ENCODE results near the gene LYZL6. TPM values are rescaled to one million over a fixed set of nuclear protein-coding genes. Genes with fewer than 3 reads are reported as not detected.

Gene LYZL6, protein sequence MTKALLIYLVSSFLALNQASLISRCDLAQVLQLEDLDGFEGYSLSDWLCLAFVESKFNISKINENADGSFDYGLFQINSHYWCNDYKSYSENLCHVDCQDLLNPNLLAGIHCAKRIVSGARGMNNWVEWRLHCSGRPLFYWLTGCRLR
- total RNA-seq, result not detected in 2 replicates

DNA sequence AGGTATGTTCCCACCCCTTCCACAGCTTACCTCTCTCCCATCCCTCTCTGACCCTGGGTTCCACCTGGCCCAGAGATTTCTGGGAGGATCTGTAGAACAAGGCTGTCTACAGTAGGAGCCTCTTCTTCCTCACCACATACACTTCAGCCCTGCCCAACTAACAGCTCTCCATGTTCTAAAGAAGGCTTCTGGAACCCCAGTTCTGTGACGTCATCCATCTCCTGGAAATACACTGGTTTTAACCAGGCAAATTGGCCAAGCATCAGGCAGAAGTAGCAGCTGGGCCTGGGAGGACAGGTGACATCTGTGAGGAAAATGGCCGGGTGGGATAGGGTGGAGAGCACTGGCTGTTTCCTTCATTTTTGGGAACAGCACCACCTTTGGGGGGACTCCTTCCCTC is at the start of gene LYZL6:
LYZL6 (minus strand) TSS at position 177 of the 400 bp plus-strand sequence. CDS start 4,357 bp downstream, outside the sequence.
- DNase-seq (ENCODE audit: low read depth), result no peak

DNA sequence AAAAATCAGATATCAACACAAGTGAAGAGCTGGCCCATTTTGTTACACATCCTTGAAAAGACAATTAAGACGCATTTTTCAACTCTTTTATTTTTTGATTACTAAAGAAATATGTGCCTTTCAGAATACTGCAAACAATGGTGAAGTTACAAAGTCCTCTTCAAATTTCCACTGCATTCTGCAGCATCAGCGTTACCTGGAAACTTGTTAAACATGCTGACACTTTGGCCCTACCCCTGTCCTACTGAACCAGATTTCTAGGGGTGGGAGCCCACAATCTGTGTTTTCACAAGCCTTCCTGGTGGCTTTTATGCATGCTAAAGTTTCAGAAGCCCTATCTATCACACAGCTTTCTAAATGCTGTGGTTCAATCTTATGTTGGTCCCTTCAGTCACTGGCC is 47.6 kb upstream of the LYZL6 start:
- DNase-seq (ENCODE audit: low read depth), result no peak

DNA sequence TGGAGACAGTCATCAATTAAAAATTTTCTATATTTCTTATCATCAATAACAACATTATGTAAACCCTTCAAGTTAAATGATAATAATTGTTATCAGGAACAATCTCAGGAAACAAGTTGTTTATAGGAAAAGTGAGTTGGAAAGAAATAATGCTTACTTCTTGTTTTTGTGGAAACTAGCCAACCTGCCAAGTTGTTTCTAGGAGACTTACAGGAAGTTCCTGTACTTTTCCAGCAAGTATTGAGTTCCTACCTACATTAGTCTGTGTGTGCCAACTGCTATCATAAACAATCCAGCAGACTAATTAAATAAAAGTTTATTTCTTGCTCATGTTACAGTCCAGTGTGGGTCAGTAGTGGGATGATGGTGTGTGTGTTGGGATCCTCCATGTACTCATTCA is 44.7 kb upstream of the LYZL6 start:
- DNase-seq (ENCODE audit: low read depth), result no peak

DNA sequence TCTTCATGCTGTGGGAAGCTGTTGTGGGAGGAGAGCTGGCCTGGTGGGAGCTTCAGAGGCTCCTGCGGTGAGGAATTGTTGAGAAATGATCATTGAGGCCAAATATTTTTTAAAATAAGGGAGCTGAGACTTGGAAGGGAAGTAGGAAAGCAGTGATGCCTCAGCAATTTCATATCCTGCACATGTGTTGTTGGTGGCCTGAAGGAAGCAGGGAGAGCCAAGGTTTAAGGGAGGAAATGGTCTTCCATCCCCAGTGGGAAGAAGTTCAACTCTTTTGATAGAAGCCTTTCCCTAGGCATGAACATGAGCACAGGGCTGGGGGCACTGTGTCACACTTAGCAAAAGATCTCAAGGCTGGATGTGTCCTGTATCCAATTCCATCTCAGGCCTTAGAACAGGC is 43.1 kb upstream of the LYZL6 start, which contains the start of gene CCL14:
CCL14 (minus strand) TSS at position 87 of the 400 bp plus-strand sequence; CDS start at position 7, 80 bp downstream.
- DNase-seq (ENCODE audit: low read depth), result no peak

DNA sequence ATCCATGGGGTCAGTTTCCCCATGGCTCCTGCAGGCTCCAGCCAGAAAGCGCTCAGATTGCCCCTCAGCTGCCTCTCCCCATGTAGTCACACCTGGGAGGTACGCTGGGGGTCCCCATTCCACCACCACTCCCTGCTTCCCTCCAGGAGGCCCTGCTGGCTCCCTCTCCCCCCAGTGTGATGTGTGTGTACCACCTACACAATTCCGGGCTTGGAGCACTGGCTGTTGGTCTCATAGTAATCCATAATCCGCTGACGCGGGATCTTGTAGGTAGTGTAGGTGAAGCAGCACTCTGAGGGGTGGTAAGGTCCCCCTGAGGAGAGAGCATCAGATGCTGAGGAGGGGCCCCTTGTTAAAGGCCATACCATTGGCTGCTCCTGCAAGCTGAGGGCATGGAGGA is 40.6 kb upstream of the LYZL6 start:
- DNase-seq (ENCODE audit: low read depth), result no peak

DNA sequence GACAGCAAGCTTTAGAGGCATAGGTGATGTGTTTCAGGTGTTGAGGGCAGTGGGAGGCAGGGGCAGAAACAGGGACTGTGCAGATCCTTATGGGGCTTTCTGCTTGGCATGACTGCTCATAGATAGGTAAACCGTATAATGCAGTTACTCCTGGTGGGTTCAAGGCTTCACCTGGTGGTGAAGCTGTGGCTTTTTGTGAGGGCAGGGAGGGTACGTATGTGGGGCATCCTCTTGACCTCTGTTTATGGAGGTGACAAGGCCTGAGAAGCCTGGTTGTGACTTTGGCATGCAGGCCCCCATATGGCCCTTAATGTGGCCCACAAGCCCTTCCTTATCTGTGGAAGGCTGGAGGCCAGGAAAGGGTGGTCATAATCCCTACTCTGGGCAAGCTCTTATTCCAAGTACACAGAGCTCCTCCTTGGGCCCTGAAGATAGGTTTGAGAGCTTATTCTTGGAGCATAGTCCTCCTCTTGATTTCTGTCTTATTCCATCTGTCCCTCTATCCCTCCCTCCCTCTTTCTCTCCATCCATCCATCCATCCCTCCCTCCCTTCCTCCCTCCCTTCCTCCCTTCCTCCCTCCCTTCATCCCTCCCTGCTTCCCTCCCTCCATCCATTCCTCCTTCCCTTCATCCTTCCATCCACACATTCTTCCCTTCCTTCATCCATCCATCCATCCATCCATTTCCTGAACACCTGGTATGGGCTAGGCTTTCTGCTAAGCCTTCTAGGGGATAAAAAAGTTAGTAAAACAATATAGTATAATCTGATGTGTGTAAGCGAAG is 39.1 kb upstream of the LYZL6 start:
- no peak for DNase-seq (ENCODE audit: low read depth)

DNA sequence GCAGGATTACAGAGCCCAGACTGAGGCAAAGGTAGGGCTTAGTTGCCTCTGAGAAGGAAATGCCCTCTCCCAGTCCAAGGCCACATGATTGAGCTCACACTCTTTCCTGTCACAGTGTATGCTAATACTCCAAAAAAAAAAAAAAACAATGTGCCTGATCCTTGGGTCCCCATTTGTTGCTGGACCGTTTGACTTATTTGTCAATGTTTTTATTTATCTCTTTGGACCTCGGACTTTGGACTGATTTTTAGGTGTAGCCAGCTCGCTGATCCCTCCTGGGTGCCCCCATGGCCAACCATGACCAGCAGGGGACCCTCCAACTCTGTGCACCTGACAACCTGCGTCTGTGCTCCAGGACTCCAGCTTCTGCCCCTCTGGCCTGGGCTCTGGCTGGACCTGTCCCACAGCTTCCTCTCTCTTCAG is 38.4 kb upstream of the LYZL6 start:
- no peak for DNase-seq (ENCODE audit: low read depth)

DNA sequence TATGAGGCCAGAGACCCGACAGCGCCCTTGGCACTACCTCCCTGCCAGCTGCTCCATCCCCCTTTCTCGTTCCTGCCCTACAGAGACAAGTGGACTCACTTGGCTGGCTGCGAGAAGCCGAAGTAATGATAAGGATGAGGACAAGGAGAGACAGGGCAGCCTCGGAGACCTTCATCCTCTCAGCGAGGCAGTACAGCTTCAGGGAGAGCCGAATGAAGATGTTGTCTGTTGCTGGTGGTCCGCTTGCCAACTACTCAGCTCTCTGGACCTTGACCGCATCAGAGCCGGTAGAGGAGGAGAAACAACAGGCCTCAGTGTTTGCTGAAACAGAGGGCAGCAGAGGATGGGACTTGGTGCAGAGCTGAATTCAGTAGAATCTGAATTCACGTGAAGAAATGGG is 37.7 kb upstream of the LYZL6 start, which contains the start of gene CCL16:
CCL16 (minus strand) TSS at position 252 of the 400 bp plus-strand sequence; CDS start at position 175, 77 bp downstream.
- no peak for DNase-seq (ENCODE audit: low read depth)

DNA sequence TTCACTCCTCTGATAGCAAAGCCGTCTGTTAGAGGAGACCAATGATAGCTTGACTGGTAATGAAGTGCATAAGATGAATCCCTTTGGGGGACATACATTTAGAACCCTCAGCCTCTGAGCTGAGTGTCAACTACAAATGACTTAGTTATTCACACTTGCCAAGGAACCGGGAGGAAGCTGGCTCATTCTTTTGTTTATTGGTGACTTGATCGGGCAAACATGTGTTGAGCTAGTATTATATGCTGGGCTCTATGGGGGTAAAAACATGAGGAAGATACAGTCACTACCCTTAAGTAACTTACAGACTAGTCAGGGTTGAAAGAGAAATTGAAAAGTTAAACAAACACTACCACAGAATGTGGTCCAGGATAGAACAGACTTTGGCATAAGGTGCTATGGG is 34.8 kb upstream of the LYZL6 start:
- no peak for DNase-seq (ENCODE audit: low read depth)

DNA sequence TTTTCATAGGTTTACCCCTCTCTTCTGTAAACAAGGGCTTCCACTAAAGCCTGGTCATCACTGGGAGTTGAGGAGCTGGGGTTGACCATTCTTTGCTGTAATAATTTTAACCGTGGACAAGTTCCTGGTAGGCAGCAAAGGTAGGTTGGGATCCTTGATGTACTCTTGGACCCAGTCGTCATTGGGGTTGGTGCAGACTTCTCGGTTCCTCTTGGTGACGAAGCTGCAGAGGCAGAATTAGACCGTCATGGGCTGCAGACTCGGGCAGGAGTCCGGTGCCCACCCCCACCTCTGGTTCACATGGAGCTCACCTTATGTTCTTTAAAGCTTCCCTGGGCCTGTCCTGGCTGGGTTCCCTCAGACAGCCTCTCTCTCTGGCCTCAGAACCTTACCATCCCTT is 34.0 kb upstream of the LYZL6 start:
- no peak for DNase-seq (ENCODE audit: low read depth)

DNA sequence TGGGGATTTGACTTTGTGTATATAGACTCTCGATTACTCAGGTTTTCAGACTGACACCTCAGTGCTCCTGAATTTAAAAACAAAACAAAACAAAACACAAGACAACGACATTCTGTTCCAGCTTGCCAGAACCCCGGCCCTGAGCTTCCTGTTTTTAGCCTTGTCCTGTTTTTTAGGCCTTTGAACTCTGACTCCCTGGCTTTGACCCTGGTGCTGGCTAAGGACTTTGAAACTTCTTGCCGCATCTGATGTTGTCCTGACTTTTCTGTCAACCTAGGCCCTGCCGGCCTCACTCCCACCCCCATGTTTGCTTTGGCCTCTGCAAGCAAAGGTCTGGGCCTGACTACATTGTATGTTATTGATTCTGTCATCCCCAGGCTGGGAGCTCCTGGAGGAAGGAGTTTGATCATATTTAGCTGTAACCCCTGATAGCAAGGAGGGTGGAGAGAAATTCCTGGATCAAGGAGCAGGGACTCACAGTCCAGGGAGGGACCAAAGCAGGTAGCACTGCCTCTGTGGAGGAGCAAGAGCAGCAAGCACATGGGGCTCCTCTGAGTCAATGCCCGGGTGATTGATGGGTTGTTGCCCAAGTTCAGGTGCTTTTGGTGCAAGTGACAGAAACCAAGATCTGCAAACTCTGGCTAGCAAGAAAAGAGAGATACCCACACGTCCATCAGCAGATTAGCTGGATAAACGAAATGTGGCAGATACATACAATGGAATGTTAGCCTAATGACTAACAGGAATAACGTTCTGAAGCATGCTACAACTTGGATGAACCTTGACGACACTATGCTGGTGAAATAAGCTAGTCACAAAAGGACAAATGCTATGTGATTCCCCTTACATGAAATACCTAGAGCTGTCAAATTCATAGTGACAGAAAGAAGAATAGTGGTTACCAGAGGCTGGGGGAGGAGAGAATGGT is 30.1 kb upstream of the LYZL6 start:
- no peak for DNase-seq (ENCODE audit: low read depth)

DNA sequence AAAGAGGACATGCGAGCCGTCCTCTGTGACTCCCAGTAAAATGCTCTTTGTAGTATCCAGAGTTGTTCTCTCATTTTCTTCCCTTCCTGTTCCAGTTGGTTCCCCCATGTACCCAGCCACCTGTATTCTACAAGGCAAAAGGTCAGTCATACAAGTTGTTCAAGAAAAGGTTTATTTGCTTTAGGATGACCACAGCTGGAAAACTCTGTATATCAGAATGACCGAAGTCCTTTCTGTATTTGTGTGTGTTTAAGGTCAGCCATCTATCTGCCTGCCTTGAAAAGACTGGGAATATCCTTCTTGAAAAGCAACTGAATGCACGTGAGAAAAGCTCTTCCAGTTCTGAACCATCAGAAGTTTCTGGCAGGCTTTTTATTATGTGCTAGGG is 29.4 kb upstream of the LYZL6 start:
- DNase-seq (ENCODE audit: low read depth), result no peak

DNA sequence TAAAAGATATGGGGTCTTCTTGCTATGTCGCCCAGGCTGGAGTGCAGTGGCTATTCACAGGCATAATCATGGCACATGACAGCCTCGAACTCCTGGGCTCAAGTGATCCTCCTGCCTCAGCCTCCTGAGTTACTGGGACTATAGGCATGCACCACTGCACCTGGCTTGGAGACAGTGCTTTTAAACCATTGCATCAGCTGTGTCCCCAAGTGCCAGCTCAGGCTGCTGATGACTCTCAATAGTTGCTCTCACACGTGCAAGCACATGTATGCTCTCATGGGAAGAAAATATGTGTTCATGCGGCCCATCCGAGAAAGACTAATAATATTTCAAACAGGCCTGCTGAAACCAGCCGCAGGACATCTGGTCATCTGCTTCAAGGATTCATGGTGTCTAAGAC is 29.0 kb upstream of the LYZL6 start:
- no peak for DNase-seq (ENCODE audit: low read depth)

DNA sequence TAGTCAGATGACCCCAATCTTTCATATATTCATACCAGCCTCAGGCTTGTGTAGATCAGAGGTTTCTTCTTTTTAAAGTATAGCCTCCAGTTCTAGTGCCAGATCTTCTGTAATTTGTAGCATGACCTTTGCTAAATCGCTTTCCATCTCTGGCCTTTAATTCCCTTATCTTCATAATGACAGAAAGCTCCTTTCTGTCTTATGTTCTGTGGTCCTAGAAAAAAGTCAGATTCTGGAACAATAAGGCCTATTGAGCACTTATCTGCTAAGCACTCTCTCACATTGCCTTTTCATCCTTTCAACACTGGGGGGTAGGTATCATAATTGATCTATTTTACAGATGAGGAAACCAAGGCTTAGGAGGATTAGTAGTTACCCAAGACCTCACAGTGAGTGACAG is 28.6 kb upstream of the LYZL6 start:
- no peak for DNase-seq (ENCODE audit: low read depth)

DNA sequence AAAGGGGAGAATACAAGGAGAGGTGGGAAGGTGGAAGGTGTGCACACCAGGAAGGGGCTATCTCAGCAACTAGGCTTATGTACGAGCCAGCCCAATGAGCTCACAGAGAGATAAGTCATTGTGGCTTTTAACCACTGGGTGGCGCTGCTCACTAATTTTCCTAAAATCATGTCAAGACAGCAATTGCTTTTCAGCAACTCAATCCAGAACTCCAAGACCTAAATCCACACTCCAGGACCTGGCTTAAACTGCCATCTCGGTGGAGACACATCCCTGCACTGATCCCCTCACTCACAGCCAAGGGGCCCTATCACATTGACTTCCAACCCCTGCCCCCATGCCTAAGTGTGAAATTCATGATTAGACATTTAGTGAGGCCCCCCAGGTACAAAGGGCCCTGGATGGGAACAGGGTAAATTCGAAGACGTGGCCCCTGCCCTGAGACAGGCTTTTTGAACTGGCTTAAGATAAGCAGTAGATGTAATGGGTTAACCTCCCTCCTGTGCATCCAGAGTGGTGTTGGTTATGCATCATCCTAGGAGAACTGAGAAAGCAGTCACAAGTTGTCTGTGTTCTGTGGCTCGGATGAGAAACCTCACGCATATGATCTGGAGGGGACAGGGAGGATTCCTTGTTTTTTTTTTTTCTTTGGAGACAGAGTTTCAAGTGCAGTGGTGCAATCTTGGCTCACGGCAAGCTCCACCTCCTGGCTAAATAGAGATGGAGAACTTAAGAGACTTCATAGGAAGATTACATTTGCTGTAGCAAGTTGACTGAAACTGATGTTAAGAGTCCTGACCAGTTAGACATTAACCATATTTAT is 26.3 kb upstream of the LYZL6 start:
- DNase-seq (ENCODE audit: low read depth), result peak; percentile 70

DNA sequence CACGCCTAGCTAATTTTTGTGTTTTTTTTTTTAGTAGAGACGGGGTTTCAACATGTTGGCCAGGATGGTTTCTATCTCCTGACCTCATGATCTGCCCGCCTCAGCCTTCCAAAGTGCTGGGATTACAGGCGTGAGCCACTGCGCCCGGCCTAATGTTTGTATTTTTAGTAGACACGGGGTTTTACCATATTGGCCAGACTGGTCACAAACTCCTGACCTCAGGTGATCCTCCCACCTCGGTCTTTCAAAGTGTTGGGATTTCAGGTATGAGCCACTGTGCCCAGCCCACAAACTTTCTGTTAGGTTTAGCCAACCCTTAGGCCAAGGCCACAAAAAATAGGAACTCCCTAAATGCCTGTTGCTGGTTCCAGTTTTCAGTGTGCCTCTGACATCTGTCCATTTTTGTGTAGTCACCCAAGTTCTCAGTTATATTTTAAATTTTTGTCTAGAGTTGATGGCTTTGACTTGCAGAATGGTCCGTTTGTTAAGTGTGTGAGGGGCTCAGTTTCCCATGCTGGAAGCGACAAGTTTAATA is 25.1 kb upstream of the LYZL6 start:
- no peak for DNase-seq (ENCODE audit: low read depth)

DNA sequence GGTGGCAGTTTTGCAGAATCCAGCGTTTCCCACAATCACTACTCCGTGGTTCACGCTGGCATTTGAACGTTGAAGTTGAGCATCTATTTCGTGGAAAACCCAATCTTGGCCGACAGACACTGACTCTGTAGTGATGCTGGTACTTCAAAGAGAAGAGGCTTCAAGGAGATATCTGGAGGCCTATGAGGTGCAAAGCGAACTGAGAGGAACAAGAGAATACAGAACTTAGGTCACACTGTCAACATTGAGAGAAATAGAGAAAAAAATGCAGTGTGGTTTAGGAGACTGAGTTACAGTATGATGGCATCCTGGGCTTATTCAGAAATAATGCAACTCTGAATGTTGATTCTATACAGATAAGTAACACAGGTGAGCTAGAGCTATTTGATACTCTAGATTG is 21.8 kb upstream of the LYZL6 start:
- DNase-seq (ENCODE audit: low read depth), result no peak

DNA sequence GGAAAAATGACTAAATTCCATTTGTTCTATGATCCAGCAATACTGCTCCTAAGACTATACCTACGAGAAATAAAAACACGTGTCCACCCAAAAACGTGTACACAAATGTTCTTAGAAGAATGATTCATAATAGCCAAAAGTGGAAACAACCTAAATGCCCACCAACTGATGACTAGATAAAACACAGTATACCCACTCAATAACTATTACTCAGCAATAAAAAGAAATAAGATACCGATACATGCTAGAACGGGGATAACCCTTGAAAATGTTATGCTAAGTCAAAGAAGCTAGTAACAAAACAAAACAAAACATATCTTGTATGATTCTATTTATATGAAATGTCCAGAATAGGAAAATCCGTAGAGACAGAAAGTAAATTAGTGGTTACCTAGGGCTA is 20.1 kb upstream of the LYZL6 start:
- no peak for DNase-seq (ENCODE audit: low read depth)

DNA sequence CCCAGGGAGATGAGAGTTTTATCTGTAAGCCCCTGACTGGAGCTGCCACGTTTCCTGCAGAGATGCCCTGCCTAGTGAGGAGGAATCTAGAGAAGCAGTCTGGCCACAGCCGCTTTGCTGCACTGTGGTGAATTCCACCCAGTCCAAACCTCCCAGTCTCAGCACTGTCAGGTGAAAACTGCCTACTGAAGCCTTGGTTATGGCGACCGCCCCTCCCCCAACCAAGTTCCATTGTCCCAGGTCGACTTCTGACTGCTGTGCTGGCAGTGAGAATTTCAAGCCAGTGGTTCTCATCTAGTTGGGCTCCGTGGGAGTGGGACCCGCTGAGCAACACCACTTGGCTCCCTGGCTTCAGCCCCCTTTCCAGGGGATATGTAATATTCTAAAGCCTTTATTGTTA is 10.2 kb upstream of the LYZL6 start:
- DNase-seq (ENCODE audit: low read depth), result no peak

DNA sequence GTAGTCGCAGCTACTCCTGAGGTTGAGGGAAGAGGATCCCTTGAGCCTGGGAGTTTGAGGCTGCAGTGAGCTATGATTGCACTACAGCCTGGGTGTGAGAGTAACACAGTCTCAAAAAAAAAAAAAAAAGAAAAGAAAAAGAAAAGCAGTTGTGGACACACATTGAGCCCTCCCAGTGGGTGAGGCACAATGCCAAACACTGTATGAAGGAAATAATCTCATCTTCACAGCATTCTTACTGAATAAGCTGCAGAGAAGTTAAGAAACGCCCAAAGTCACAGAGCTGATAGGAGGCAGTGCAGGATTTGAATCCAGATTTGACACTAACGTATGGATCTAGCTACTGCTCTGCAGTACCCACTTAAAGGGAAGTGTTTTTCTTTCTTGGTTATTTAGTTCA is 5.9 kb upstream of the LYZL6 start:
- DNase-seq (ENCODE audit: low read depth), result no peak

DNA sequence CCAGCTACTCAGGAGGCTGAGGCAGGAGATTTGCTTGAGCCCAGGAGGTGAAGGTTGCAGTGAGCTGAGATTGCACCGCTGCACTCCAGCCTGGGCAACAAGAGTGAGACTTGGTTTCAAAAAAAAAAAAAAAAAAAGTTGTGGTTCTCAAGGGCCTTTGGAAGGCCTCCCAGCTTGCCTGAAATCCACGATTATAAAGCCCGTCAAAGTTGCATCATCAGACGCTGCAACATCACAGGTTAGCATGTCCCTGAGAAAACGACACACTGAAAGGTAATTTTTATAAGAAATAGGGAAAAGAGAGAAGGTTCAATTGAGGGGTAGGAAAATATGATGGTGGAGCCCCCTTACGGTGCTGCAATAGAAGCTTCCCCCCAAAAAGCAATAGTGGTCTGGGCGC is 4.6 kb upstream of the LYZL6 start:
- no peak for DNase-seq (ENCODE audit: low read depth)

Measured in renal cortical epithelial cell (primary cell).